Smooth muscle cell (in vitro differentiated cells): ENCODE measurements around the gene BBS7. TPM values are rescaled to one million over a fixed set of nuclear protein-coding genes. Genes with fewer than 3 reads are reported as not detected.

ENCODE experiments used
- DNase-seq: peaks from one replicate; lab custom pipeline; 2025; ENCODE audit not compliant: unreplicated experiment; lab: John Stamatoyannopoulos, UW
- H2AFZ ChIP-seq: fragments of 200-600 bp; sonication (generic); 2 replicates; pipeline ENCODE4 v1.6.0; 2016; ENCODE audit warnings: antibody characterized with exemption, low read depth, mild to moderate bottlenecking
- H3F3A ChIP-seq: fragments of 200-600 bp; sonication (generic); 2 replicates; pipeline ENCODE4 v1.6.0; 2017; ENCODE audit warnings: antibody characterized with exemption, low read depth
- H3K27ac ChIP-seq: fragments of 200-600 bp; sonication (generic); 2 replicates; pipeline ENCODE4 v1.5.1; 2016; ENCODE audit warnings: low read depth, mild to moderate bottlenecking
- H3K27me3 ChIP-seq: fragments of 200-600 bp; sonication (generic); 2 replicates; pipeline ENCODE4 v1.6.1; 2016; ENCODE audit warnings: low read depth, mild to moderate bottlenecking
- H3K36me3 ChIP-seq: fragments of 200-600 bp; sonication (generic); 2 replicates; pipeline ENCODE4 v1.5.1; 2016; ENCODE audit warnings: low read depth
- H3K4me1 ChIP-seq: fragments of 200-600 bp; sonication (generic); 2 replicates; pipeline ENCODE4 v1.5.1; 2016; ENCODE audit warnings: low read depth
- H3K4me2 ChIP-seq: fragments of 200-600 bp; sonication (generic); 2 replicates; pipeline ENCODE4 v1.6.0; 2016; ENCODE audit warnings: mild to moderate bottlenecking
- H3K4me3 ChIP-seq: fragments of 200-600 bp; sonication (generic); 2 replicates; pipeline ENCODE4 v1.5.1; 2016; ENCODE audit warnings: mild to moderate bottlenecking
- H3K79me2 ChIP-seq: fragments of 200-600 bp; sonication (generic); 2 replicates; pipeline ENCODE4 v1.6.0; 2016; ENCODE audit warnings: low read depth, mild to moderate bottlenecking
- H3K9ac ChIP-seq: fragments of 200-600 bp; sonication (generic); 2 replicates; pipeline ENCODE4 v1.6.0; 2016; ENCODE audit warnings: low read depth
- H3K9me3 ChIP-seq: fragments of 200-600 bp; sonication (generic); replicated peaks from 2 replicates; pipeline ENCODE4 v1.5.1; 2016; ENCODE audit warnings: low read depth
- H4K20me1 ChIP-seq: fragments of 200-600 bp; sonication (generic); 2 replicates; pipeline ENCODE4 v1.6.0; 2016; ENCODE audit warnings: low read depth
- WGBS: methylation state at CpG from one replicate; pipeline ENCODE4 v1.1.7; 2016; ENCODE audit warnings: low lambda C conversion rate; 5-methylcytosine and 5-hydroxymethylcytosine counted together
- polyA plus RNA-seq: library from polyadenylated mRNA; unstranded; fragments of >200 nt; fragmentation: Nextera tagmentation; extraction: Ambion mirVana; gene quantifications from 2 replicates; pipeline ENCODE4 v1.2.1, GENCODE V29; 2016
- total RNA-seq: library from RNA; depleted of rRNA; stranded (reverse); fragments of >200 nt; gene quantifications from 2 replicates; pipeline ENCODE4 v1.2.3, GENCODE V29; 2014
- TF ChIP-seq, protein P1 (sequence below): fragments of 200-600 bp; sonication (generic); IDR thresholded peaks from 2 replicates; pipeline ENCODE4 v1.5.1; 2017; ENCODE audit warnings: borderline replicate concordance, mild to moderate bottlenecking, antibody characterized with exemption; ENCODE audit not compliant: insufficient read depth, poor library complexity, severe bottlenecking

BBS7 gene
- total and polyA plus RNA-seq, 2 experiments from 2014 or later, result 16.7 to 17.7 TPM

DNA sequence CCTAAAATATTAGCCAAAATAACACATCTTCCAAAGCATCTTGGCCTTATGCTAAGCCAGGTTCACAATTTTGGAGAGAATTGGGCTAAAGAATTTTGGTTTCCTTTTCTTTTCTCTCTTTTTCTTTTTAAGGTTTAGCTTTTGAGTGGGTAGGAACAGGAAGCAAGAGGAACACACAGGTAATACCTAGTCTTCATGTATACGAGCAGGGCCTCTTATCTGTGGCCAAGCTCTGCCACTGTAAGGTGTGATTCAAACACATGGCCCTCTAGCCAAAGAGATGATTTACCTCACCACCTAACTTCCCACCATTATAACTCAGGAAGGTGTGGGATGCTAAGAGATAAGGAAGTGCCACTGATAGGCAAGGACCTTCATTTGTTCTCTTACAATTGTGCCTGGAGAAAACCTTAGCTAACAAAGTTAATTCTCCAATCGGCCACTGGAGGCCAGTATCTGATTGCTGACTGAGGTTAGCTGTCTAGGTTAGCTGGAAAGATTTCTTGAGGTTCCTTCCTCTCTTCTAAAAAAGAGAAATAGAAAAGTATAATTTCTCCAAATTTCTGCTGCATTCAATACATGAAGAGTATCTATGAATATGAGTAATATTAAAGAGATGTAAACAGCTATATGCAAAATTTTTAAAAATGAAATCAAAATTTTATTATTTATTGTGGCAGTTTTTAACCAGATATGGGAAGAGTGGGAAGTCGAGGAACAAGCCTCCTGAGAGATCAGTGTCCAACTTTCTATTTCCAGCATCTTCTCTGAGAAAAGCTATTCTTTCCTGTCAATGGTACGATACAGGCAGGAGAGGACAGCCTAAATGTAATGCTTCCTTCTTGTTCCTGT is 30.1 kb upstream of the BBS7 start:
- Histone ChIP-seq H3K9ac (no peak overlapping the region), H3K4me1 (no peaks in the 10 kb centered on the region), H3F3A (no peaks in the 10 kb centered on the region), H3K27me3 (peaks cover 27% of the 10 kb centered on the region), H3K4me3 (no peak overlapping the region), H3K36me3 (no peaks in the 10 kb centered on the region), H2AFZ (no peak overlapping the region), H3K9me3 (no peaks in the 10 kb centered on the region), H4K20me1 (no peaks in the 10 kb centered on the region), H3K27ac (no peak overlapping the region), H3K79me2 (no peaks in the 10 kb centered on the region), H3K4me2 (no peak overlapping the region)
- 62% methylated on average over 4 of the region's 4 CpGs for WGBS
- DNase-seq, result no peak
- TF ChIP-seq, protein P1, sequence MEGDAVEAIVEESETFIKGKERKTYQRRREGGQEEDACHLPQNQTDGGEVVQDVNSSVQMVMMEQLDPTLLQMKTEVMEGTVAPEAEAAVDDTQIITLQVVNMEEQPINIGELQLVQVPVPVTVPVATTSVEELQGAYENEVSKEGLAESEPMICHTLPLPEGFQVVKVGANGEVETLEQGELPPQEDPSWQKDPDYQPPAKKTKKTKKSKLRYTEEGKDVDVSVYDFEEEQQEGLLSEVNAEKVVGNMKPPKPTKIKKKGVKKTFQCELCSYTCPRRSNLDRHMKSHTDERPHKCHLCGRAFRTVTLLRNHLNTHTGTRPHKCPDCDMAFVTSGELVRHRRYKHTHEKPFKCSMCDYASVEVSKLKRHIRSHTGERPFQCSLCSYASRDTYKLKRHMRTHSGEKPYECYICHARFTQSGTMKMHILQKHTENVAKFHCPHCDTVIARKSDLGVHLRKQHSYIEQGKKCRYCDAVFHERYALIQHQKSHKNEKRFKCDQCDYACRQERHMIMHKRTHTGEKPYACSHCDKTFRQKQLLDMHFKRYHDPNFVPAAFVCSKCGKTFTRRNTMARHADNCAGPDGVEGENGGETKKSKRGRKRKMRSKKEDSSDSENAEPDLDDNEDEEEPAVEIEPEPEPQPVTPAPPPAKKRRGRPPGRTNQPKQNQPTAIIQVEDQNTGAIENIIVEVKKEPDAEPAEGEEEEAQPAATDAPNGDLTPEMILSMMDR, result peak; percentile 67

DNA sequence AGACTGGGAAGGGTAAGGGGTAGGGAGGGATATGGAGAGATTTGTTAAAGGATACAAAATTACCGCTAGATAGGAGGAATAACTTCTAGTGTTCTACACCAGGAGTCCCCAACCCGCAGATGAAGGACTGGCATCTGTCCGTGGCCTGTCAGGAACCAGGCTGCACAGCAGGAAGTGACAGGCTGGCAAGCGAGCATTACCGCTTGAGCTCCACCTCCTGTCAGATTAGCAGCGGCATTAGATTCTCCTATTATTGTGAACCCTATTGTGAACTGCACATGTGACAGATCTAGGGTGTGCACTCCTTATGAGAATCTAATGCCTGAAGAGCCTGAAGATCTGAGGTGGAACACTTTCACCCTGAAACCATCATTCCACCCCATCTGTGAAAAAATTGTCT is 27.9 kb upstream of the BBS7 start:
- Histone ChIP-seq H3K9ac (no peak overlapping the region), H3K79me2 (no peaks in the 10 kb centered on the region), H3K4me2 (no peak overlapping the region), H3F3A (no peaks in the 10 kb centered on the region), H2AFZ (no peak overlapping the region), H3K36me3 (no peaks in the 10 kb centered on the region), H3K27me3 (peaks cover 43% of the 10 kb centered on the region), H3K27ac (no peak overlapping the region), H3K4me3 (no peak overlapping the region), H3K4me1 (no peaks in the 10 kb centered on the region), H3K9me3 (no peaks in the 10 kb centered on the region), H4K20me1 (no peaks in the 10 kb centered on the region)
- TF ChIP-seq, protein P1, result no peak
- WGBS, result 39% methylated on average over 6 of the region's 6 CpGs
- DNase-seq, result no peak

DNA sequence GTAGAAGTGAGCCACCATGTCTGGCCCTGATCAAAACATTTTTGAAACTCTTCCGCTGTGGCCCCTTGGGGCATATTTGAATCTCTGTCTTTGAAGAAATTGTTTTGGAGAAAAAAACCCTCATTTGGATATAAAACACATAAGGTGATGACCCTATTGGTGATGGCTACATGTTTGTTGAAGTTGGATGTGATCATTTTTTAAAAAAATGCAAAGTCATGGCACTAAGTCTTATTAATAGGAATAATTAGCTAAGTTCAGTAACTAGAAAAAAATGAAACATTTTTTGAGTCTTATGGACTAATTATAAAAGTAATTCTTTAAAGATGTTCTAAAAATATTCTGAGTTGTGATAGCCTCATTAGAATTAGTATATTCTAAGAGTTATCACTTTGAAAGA is 17.9 kb upstream of the BBS7 start:
- Histone ChIP-seq H3F3A (no peaks in the 10 kb centered on the region), H3K79me2 (no peaks in the 10 kb centered on the region), H3K4me1 (no peaks in the 10 kb centered on the region), H3K9me3 (no peaks in the 10 kb centered on the region), H3K36me3 (no peaks in the 10 kb centered on the region), H3K27ac (no peak overlapping the region), H3K4me2 (no peak overlapping the region), H3K9ac (no peak overlapping the region), H3K4me3 (no peak overlapping the region), H4K20me1 (no peaks in the 10 kb centered on the region), H2AFZ (no peak overlapping the region), H3K27me3 (peaks cover 10% of the 10 kb centered on the region)
- DNase-seq, result no peak
- 97% methylated on average over 1 of the region's 1 CpG for WGBS
- TF ChIP-seq, protein P1, result no peak

- Histone ChIP-seq H3K27me3 (peaks cover 11% of the 10 kb centered on the region), H3K36me3 (no peaks in the 10 kb centered on the region), H3K4me3 (no peak overlapping the region), H4K20me1 (no peaks in the 10 kb centered on the region), H2AFZ (no peak overlapping the region), H3K9ac (no peak overlapping the region), H3K79me2 (no peaks in the 10 kb centered on the region), H3K9me3 (no peaks in the 10 kb centered on the region), H3K4me2 (no peak overlapping the region), H3F3A (no peaks in the 10 kb centered on the region), H3K27ac (no peak overlapping the region), H3K4me1 (no peaks in the 10 kb centered on the region)
- WGBS, result 95% methylated on average over 2 of the region's 2 CpGs
- TF ChIP-seq, protein P1, result no peak
- DNase-seq, result no peak
These were observed 14.8 kb upstream of the BBS7 start for GRCh38 chr4:121885115-121885514.
